GM21786 (cell line): ENCODE results near the gene PTPRD.
"Not testable (repeated sequence)": the region's sequence is repeated elsewhere in the genome, so short reads cannot be mapped to it uniquely, and the experiment has no call there.

ENCODE experiments used
- ATAC-seq: cut with Tn5 transposase; IDR thresholded peaks from one replicate; pipeline ENCODE4 v1.9.1; 2021; ENCODE audit not compliant: unreplicated experiment

The PTPRD gene

GRCh38 chr9:8958358-8958757, 1654.4 kb downstream of the PTPRD start:
- ATAC-seq, result no peak

- ATAC-seq, result no peak
Observed at GRCh38 chr9:8955315-8955714, 1657.5 kb downstream of the PTPRD start.

GRCh38 chr9:8946461-8946860, 1666.3 kb downstream of the PTPRD start:
- no peak for ATAC-seq

GRCh38 chr9:8943392-8943791, 1669.4 kb downstream of the PTPRD start:
- ATAC-seq, result no peak

GRCh38 chr9:8940650-8941049, 1672.2 kb downstream of the PTPRD start:
- no peak for ATAC-seq

GRCh38 chr9:8926461-8926860, 1686.3 kb downstream of the PTPRD start:
- no peak for ATAC-seq

GRCh38 chr9:8924562-8924961, 1688.2 kb downstream of the PTPRD start:
- ATAC-seq, result no peak

- ATAC-seq, result not testable (repeated sequence)
Observed at GRCh38 chr9:8920478-8921183, 1692.2 kb downstream of the PTPRD start.

GRCh38 chr9:8917956-8918739, 1694.7 kb downstream of the PTPRD start:
- no peak for ATAC-seq

GRCh38 chr9:8916771-8917170, 1696.0 kb downstream of the PTPRD start:
- ATAC-seq, result no peak

GRCh38 chr9:8907868-8908267, 1704.9 kb downstream of the PTPRD start:
- ATAC-seq, result no peak

GRCh38 chr9:8905731-8906130, 1707.1 kb downstream of the PTPRD start:
- no peak for ATAC-seq

- ATAC-seq, result no peak
Observed at GRCh38 chr9:8904771-8905515, 1707.9 kb downstream of the PTPRD start.

- no peak for ATAC-seq
Observed at GRCh38 chr9:8903077-8903476, 1709.7 kb downstream of the PTPRD start.

GRCh38 chr9:8901146-8901545, 1711.7 kb downstream of the PTPRD start:
- no peak for ATAC-seq

GRCh38 chr9:8899511-8899910, 1713.3 kb downstream of the PTPRD start:
- no peak for ATAC-seq

- no peak for ATAC-seq
Observed at GRCh38 chr9:8895861-8896224, 1717.0 kb downstream of the PTPRD start.

- no peak for ATAC-seq
Observed at GRCh38 chr9:8895106-8895860, 1717.5 kb downstream of the PTPRD start.

- no peak for ATAC-seq
Observed at GRCh38 chr9:8890695-8891094, 1722.1 kb downstream of the PTPRD start.

- no peak for ATAC-seq
Observed at GRCh38 chr9:8889100-8889499, 1723.7 kb downstream of the PTPRD start.

GRCh38 chr9:8888591-8888990, 1724.2 kb downstream of the PTPRD start:
- ATAC-seq, result no peak
